ENCODE results near the gene CCDC175.

GRCh38 chr14:59510966-59511365 is 65.6 kb downstream of the CCDC175 start:
- TF ChIP-seq CTCF (conservative IDR thresholded peaks at IDR 0.05; ENCODE audit: low read length) (no peak), EZH2phosphoT487 (IDR thresholded peaks at IDR 0.05; ENCODE audit: borderline replicate concordance, low read depth, low read length) (no peak)
